GM18873 (cell line): Measurements from ENCODE around the gene MCTP2.

Source experiments
- ATAC-seq: cut with Tn5 transposase; IDR thresholded peaks from one replicate; pipeline ENCODE4 v1.9.1; 2021; ENCODE audit warnings: mild to moderate bottlenecking, moderate library complexity, moderate number of reproducible peaks; ENCODE audit not compliant: unreplicated experiment, low FRiP score

MCTP2 gene

GRCh38 chr15:94259121-94259751 lies 27.9 kb downstream of the MCTP2 start:
- no peak for ATAC-seq

DNA sequence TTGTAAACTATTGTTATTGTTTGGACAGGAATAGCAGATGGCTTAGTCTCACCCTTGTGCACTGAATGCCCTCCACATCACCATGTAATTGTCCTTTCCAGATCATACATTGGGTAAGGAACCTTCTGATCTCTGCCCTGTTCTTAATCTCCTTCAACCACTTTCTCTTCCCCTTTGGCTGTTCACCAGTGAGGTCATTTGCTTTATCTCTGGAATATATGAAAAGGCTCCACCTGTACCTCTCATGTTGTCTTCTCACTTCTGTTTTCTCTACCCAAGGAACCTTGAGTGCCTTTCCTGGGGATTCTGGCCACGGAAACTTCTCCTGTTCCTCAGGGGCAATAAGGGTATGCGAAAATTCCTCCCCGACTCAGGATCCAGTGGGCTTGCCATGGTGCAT lies 28.5 kb downstream of the MCTP2 start:
- ATAC-seq = no peak

DNA sequence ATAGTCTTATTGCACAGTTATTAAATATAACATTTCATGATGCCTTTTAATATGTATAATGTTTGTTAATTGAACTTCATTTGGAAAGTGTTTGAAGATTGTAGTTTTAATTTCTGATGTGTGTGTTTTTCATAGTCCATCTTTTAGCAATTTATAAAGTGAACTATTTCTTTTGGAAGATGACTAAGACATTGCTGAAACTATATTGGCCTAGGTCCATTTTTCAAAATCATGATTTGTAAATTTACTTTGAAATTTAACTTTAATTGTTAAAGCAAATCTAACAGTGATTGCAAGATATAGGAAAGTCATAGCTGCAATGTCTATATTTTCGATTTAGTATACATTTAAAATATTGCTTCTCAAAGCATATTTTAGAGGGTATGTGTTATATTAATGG lies 30.8 kb downstream of the MCTP2 start:
- ATAC-seq = no peak

GRCh38 chr15:94263341-94264273 lies 32.2 kb downstream of the MCTP2 start:
- ATAC-seq = peak; percentile 63

DNA sequence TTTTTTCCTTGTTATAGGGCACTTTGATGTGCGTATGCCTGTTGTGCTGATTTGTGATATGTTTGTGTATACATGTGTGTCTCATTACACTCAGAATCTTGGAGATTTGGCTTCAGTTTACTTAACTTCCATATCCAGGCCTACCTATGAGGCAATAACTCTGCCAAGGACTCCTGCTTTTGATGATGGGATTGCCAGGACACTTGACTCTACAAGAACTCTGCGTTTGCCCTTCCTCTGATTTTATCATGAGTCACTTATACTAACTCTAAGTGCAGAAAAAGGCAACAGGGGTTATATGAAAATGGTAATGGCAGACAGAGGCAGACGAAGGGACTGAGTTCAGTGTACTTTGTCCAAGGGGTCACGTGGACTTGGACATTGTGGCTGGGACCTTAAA lies 33.6 kb downstream of the MCTP2 start:
- no peak for ATAC-seq

- no peak for ATAC-seq
Measured at GRCh38 chr15:94265982-94266381, 34.6 kb downstream of the MCTP2 start.

DNA sequence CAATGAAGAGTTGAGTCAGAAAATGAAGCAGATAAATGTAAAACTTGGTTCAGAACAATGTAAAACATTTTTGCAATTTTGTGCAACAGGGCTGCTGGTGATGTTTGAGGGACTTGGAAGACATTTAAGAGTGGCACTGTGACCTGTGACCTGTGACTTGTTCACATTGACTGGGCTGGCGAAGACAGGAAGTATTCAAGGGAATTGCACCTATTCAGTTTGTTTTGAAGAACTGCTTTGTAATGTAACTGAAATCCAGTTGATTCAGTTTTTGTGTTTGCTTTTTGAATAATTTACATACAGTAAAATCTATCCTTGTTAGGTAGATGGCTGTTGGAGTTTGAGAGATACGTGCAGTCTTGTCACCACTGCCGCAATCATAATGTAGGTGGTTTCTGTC lies 35.4 kb downstream of the MCTP2 start:
- no peak for ATAC-seq

GRCh38 chr15:94269954-94270353 lies 38.6 kb downstream of the MCTP2 start:
- no peak for ATAC-seq

GRCh38 chr15:94270570-94270969 lies 39.2 kb downstream of the MCTP2 start:
- no peak for ATAC-seq

- ATAC-seq = peak; percentile 72
Measured at GRCh38 chr15:94272251-94272898, 41.0 kb downstream of the MCTP2 start.

GRCh38 chr15:94273826-94274225 lies 42.5 kb downstream of the MCTP2 start:
- ATAC-seq = no peak

- no peak for ATAC-seq
Measured at GRCh38 chr15:94274745-94275144, 43.4 kb downstream of the MCTP2 start.

GRCh38 chr15:94277485-94277884 lies 46.1 kb downstream of the MCTP2 start:
- no peak for ATAC-seq

- ATAC-seq = no peak
Measured at GRCh38 chr15:94279736-94280135, 48.4 kb downstream of the MCTP2 start.

DNA sequence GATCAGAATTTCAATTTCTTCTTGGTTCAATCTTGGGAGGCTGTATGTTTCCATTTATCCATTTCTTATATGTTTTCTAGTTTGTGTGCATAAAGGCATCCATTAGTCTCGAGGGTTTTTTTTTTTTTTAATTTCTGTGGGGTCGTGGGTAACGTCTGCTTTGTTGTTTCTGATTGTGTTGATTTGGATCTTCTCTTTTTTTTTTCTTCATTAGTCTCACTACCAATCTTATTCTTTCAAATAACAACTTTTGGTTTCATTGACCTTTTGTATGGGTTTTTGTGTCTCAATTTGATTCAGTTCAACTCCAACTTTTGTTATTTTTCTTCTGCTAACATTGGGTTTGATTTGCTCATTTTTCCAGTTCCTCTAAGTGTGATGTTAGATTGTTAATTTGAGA lies 48.9 kb downstream of the MCTP2 start:
- ATAC-seq = no peak

DNA sequence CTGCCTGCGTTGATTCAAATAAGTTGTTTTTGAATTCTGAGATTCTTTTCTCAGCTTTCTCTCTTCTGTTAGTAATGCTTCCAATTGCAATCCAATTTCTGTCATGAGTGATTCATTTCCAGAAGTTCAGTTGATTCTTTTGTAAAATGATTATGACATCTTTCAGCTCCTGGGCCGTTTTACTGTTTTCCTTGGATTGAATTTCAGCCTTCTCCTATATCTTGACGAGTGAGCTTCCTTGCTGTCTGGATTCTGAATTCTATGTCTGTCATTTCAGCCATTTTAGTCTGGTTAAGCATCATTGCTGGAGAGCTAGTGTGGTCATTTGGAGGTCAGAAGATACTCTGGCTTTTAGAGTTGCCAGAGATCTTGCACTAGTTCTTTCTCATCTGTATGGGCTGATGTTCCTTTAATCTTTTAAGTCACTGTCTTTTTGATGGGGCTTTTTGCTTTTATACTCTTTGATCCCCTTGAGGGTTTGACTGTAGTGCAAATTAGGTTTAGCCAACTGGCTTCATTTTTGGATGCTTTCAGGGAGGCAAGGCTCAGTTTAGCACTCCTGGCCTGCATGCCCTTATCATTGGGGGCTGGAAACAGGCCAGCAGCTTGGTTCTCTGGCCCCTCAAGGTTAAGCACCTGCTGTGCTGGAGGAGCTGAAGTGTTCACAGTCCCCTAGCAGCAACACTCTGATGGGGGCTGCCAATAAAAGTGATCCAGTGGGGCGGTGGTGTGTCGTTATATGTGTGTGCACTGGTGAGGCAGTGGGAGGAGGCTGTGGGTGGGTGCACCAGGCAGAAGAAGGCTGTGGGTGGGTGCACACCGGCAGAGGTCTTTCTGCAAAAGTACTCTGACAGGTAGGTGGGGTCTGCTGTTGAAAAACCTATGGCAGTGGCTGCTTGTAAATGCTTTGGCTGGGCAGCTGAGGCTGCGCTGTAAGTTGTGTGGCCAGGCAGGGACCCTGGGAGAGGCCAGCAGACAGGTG lies 51.2 kb downstream of the MCTP2 start:
- no peak for ATAC-seq

DNA sequence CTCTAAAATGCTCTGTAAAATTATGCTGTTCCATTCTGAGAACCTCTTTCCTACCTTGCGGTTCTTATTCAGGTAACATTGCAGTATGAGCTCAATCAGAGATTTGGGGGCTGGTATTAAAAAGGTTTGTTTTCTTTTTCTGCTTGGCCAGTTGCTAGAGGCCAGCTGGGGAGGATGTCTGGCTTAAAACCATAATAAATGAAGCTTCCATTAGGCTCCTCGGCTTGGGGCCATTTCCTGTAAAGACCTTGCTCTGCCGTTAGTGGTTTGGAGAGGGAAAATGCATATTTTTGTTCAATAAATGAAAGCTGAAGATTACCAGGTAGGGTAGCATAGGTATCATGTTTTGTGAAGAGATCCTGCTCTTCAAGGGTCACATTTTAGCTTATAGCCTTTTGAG lies 55.2 kb downstream of the MCTP2 start:
- ATAC-seq = no peak

DNA sequence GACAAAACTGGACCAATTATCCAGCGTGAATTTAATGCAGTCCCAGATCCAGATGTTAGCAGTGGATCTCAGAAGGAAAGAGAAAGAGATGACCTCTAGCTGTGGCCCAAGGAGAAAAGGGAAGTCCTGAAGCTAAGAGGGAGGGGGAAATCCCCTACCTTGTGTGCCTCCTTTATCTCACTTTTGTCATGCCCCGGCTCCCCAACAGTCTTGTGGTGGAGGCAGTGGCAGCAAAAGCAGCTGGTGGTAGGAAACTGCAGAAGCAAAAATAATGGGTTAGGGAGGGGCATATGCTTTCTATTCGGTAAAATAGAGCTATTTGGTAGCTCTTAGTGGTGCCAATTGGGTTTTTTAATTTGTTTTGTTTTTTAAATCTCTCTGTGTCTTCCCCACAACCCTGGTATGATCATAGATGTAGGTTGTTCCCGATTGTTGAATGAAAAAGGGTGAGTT lies 56.5 kb downstream of the MCTP2 start:
- peak; percentile 94 for ATAC-seq

- ATAC-seq = no peak
Measured at GRCh38 chr15:94290730-94291129, 59.4 kb downstream of the MCTP2 start.
